HuH-7 (cell line): ENCODE results near the gene KRT71.

ENCODE experiments used
- DNase-seq: peaks from one replicate; pipeline ENCODE4 v3.0.0; 2011; ENCODE audit warnings: low spot score

KRT71 gene

DNA sequence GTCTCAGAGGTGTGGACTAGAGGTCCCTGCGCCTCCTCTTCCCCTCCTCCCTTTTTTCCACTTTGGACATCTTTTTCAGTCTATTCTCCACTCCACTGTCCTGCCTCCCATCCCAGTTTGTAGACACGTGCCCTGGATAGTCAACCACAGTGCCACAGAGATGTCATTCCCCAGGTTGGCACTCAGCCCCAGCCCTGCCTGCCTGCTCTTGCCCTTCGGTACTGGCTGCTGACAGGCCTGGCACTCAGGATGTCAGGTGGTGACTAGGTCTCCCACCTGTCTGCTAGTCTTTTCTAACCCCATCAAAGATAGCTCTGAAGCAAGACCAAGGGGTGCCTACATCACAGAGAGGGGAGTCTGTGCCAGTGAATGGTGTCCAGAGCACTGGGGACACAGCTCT, 15.8 kb downstream of the KRT71 start:
- DNase-seq: no peak

DNA sequence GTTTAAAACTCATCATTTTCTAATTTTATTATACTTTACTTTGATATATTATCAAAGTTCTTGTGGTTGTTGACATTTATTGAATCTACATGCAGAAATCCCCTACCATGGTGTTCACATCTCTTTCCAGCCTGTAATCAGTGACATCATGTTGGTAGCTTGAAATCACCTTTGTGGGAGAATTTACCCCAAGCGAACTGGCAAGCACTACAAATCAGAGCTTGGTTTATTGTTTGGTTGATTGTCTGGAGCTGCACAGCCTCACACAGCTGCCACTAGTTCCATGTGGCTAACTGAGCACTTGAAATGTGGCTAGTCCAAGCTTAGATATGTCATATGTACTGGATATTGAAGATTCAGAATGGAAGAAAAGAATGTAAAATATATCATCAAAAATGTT, 17.4 kb downstream of the KRT71 start:
- DNase-seq: no peak

DNA sequence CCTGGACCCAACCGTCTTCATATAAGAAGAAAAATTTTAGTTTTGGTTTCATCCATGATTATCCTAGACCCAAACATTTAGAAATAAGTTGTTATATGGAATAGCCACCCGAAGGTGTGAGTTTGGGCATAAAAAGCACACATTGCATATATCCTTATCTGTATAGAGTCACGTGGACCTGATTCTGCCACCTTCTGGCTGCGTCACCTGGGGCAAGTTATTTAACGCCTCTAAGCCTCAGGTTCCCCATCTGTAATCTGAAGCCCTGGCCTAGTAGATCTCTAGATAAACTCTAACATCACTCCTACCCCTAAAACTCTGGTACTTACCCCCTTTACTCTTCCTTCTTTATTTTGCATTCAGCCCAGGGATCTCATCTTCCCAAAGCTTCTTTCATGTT, 18.5 kb downstream of the KRT71 start:
- no peak for DNase-seq

DNA sequence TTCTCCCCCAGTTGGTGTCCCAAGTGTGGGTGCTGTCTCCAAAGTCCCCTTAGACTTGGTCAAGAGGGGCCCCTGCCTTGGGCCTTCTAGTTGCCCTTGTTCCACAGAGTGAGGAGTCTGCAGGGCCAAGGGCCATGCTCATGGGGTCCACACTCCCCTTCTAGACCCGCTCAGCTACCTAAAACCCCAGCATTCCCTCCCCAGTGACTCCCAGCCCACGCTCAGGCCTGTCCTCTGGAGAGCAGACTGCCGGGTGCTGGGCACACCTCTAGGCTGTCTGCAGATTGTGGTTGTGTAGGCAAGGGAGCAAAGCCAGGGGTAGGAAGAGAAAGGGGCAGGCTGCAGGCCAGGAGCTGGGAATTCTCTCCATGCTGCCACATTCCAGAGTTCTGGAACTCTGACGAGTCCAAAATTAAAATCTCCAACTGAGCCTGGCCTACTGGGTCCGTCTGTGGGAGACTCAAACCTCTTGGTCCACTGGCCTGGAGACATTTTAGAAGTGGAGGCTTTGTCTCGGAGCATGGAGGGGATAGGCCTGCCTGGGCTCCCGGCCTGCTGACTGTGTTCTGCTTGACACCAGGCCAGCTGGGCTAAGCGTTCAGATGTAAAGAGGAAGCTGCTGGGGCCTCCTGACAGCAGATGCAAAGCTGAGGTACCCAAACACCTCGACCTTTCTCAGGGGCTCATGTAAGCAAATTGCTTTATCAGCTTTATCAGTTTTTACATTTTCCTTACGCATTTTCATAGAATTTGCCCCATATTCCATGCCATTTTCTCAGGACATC, 19.1 kb downstream of the KRT71 start:
- DNase-seq: no peak

DNA sequence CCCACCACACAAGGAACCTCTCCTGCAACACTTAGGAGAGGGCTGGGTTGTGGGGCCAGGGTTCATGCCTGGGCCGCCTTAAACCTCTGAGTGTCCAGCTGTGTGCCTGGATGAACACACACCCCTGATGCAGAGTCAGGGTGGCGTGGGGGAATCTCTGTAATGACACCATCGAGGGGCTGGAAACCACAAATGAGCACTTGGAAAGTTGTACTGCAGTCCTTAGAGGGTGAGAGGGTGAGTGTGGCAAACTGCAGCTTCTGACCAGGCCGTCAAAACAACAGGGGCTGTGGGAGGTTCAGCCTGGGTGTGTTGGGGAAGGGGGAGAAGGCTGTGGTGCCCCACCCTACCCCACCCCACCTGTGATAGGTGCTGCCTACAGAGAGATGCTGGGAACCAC, 20.3 kb downstream of the KRT71 start:
- DNase-seq: no peak

DNA sequence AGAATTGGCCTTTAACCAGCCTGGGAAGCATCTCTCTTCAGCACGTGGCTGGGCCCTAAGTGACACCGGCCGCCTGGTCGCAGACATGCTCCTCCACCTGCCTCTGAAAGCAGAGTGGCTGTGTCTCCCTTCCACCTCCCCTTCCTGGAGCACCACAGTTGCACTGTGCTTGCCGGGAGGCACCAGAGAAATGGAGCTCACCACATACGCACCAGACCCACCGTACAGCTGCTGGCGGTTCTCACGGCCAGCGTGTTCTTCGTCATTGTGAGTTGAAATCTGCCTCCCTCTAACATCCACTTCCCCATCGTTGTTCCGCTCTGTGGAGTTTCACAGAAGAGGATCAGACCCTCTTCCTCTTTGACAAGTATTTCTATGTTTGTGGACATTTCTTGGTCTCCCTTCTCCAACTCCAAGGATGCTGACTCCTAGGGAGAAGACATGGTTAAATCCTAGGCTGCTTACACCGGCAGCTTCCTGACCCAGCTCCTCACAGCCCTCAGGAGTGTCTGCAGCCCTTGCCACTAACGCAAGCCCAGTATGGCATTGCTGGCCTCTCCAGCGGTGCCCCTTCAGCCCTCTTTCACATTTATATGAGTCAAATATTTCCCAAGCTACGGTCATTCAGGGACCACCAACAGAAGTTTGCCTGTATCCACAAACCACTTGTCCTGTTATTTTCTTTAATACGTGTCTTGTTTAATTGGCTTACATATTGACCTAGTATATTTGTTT, 21.2 kb downstream of the KRT71 start:
- no peak for DNase-seq

DNA sequence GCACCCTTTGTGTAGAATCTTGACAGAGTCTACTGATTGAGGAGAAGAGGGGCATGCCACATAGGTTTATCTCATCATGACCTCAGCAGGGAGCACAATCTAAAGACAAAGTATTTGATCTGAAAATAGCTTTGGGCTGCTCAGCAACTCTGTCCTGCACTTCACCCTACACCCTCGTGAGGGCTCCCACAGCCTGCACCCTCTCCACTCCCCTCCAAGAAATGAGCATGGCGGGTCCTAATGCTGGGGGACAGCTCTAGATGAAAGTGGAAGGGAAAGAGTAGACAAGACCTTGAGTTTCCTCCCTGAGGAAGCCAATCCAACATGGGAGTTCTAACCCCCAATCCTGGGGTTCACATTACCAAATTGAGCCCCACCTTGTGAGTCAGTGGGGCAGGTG, 22.0 kb downstream of the KRT71 start:
- DNase-seq: no peak

DNA sequence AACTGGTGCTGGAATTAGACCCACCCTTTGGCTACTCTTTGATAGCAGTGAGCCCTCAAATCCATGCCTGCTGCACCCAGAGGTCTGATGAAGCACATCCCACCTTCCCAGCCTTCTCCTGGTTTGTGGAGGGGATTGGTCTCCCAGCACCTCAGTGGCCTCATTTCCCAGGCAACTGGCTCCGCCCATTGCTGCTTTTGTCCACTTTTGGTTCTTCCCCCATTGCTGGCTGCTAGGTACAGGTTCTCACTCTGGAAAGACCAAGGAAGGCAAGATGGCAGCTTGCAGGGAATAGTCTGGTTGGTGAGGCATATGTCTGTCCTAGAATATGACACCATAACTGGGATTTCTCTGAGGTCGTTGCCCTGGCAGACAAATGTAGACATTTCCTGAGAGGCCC, 22.6 kb downstream of the KRT71 start:
- no peak for DNase-seq

DNA sequence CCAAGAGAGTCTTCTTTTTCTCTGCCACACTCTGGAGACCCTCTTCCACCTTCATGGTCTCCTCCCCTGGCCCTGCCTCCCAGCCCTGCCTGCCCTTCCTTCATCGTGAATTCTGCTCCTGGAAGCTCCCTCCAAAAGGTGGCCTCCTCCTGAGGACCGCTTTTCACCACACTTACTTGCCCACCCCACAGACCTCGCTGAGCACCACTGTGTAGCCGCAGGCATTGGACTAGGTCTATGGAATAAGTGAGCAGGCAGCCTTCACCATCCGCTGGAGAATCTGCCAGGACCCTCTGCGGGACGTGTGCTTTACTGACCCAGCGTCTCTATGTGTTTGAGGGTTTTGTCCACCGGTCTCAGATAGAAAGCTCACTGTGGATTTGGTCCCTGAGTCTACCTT, 23.1 kb downstream of the KRT71 start:
- DNase-seq: no peak

DNA sequence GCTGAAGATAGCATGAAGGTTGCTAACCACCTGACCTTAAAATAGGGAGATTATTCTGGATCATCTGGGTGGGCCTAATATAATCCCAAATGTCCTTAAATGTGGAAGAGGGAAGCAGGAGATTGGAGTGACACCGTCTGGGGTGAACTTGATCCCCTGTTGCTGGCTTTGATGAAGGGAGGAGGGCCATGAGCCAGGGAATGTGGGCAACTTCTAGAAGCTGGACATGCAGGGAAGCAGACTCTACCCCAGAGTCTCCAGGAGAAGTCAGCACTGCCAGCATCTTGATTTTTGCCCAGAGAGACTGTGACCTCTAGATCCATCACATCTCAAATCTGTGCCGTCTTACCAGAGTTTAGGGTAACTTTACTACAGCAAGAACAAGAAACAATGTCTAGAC, 23.5 kb downstream of the KRT71 start:
- no peak for DNase-seq

DNA sequence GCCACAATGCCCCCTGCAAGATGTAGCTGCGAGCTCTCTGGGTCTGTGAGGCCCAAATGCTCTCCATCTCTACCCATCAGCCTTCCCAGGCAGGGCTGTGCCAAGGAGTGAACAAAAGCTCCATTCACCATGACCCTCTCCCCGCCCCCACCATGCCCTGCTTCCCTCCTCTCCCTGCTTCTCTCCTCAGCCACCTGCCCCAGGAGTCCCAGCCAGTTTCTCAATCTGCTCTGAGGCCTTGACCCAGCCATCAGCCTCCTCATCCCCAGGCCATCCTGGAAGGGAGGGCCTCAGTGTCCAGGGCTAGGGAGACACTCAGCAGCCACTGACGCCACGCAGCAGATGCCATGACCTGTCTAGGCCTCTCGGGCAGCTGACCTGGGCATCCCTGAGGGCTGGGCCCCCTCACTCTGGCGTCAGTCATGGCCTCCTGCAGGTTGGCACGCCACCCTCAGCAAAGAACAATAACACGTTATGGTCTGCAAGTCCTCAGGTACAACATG, 24.3 kb downstream of the KRT71 start:
- DNase-seq: no peak

DNA sequence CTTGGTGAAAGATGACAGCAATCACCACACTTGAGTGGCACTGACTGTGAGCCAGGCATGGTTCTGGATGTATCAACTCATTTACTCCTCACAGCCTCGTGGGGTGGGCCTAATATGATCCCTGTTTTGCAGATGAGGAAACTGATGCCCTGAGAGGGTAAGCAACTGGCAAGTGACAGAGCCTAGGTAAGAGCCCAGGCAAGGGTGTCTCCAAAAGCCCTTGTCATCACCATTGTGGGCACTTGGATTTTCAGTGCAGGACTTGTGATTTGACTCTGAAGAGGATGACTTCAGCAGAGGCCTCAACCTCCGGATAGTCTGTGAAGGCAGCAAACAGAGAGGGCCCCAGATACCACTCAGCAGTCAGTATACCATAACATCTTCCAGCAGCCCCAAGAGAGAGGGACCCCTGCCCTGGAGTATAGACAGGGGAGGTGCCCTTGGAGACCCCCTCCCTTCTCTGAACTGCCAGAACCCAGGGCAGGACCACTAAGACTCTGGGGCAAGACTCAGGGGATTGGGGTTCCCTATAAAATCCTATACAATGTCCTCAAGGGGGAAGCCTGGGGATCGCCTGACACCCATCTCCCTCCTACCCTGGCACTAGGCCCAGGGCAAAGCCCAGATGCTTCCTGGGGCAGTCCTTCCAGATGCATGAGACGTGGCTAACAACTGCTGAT, 25.7 kb downstream of the KRT71 start:
- DNase-seq: no peak

DNA sequence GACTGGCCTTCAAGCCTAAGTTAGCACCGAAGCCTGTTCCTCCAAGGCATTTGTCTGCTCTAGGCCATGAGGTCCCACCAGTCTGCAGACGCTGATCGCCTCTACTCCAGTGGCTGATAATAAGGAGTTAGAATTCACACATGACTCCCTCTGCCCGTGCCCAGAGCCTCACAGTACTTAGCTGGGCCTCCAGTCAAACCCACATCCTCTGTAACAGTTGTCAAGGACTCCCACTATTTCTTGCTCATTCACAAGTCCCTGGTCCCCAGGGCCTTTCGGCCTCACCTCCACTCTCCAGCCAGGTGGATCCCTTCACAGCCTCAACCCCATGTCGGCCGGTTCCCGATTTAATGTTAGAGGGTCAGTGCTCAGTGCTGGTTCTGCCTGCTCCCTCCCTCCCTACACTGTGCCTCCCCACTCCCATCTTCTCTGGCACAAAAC, 26.4 kb downstream of the KRT71 start:
- DNase-seq: no peak

DNA sequence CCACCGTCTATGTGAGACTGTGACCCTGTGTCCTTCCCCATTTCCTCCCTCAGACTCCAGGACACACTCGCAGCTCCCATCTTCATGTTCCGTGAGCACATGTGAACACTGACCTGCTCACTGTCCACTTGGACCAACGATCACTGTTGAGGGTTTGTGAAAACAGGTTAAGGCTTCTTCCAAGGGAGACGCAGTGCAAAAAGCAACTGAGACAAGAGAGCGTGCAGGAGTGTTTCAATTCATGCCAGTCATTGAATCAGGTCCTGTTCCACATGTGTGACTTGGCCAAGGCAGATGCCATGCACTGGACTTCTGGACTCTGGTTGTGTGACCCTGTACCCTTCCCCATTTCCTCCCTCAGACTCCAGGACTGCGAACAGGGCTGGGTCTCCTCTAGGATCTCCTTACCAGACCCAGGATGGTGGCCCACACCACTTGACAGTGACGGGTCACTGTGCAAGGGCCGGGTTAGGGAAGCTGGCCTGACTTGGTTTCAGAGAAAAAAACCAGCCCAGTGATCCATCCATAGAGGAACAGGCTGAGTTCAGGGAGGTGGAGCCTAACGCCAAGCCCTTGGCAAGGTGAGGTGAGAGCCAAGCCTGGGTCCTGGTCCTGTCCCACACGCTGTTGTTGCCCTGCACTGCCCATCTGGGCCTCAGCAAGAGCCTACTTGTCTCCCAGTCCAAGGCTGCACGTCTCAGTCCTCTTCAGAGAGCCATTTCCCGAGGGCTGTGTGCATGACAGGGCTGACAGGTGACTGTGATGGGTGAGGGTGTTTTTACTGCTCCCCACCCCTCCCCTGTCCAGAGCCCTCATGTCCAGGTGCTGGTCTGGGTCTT, 27.1 kb downstream of the KRT71 start:
- DNase-seq: no peak

DNA sequence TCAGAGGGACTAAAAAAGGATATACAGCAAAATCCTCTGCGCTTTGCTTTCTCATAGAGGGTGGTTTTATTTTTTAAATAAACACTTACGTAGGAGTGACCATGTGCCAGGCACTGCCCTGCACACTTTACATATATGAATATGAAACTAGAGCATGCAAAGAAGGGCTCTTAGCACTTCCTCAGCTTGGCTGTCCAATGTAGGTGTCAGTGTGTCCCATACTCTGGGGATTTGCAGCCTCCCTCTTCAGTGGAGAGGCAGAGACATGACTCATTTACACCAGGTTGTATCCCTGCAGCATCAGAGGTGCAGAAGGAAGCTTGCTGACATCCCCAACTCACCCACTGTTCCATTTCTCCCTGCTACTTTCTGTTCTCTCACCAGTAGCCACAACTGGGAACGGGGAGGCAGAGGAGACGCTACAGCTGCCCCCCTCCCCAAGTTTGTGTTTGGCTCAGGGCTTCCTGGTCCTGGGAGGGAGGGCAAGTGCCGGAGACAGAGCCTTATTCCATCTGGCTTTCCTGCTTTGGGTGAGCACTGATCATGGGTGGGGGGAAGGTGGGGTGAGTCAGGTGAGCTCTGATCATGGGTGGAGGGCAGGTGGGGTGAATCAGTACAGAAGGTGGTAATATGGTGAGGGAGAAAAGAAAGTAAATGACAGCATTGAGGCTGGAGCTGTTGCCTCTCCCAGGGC, 27.9 kb downstream of the KRT71 start:
- no peak for DNase-seq

DNA sequence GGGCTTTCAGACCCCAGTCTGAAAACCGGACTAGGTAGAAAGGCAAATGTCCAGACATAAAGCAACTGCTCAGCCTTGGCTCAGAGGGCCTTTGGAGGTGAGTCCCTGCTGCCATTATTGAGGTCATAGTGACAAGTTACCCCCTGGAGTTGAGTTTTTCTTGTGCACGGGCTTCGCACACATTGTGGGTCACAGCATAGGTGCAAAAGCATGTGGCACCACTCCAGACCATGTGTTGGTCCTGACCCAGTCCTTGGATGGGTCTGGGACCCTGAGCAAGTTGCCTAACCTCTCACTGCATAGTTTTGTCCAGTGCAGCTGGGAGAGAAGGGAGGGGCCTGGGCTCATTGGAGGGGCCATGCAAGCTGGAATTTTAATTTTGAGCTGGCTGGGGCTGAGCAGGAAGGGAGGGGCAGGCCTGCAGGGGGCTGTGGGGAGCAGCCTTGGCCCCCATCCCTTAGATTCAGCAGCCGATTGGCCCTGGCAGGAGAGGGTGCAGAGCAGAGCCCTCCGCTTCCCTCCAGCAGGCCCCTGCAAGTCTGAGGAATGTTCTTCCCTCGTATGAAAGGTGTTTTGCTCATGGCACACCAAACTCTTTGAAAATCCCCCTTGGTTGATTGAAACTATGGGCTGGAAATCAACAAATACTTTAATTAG, 28.6 kb downstream of the KRT71 start:
- no peak for DNase-seq

DNA sequence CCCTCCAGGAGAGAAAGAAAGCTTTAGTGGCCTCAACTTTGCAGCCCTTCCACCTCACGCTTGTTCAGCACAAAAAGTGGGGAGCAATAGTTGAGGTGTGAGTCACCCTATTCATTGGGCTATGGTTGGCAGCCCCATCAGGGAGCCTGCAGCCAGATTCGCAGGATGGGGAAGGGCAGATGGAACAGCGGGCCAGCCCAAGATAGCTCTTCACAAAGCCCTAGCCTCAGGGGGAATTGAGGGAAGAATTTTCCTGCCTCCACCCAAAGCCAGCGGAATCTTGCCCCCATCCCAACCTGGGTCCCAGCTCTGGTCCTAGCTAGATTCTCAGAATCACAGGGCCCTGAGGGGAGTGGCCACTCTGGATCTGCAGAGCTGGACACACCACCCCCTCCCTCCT, 29.1 kb downstream of the KRT71 start:
- no peak for DNase-seq

DNA sequence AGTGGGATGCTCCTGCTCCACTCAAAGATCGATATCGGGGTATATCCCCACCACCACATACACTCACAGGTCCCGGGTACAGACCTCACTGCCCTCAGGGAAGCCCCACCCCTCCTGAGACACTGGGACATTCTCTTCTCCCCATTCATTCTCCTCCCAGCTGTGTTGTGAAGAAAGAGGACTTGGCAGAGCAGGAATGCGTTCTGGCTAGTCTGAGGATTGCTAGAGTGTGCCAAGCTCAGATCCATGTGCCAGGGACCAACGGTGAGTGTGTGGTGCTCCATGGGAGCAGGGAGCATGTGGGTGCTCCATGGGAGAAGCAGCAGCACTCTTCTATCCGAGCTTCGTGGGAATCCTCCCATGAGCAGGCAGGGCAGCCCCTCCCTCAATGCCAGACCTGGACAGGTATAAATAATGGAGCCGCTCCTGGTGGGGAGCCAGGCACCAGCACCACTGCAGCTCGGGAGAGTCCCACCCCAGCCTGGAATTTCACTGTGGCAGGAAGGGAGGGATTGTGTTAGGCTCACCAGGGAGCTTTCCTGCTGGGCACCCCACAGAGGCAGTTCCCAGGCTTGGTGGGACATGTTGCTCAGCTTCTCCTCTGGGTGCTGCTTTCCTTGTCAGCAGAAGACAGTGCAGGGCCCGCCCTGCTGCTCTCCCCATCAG, 30.5 kb downstream of the KRT71 start:
- DNase-seq: no peak

DNA sequence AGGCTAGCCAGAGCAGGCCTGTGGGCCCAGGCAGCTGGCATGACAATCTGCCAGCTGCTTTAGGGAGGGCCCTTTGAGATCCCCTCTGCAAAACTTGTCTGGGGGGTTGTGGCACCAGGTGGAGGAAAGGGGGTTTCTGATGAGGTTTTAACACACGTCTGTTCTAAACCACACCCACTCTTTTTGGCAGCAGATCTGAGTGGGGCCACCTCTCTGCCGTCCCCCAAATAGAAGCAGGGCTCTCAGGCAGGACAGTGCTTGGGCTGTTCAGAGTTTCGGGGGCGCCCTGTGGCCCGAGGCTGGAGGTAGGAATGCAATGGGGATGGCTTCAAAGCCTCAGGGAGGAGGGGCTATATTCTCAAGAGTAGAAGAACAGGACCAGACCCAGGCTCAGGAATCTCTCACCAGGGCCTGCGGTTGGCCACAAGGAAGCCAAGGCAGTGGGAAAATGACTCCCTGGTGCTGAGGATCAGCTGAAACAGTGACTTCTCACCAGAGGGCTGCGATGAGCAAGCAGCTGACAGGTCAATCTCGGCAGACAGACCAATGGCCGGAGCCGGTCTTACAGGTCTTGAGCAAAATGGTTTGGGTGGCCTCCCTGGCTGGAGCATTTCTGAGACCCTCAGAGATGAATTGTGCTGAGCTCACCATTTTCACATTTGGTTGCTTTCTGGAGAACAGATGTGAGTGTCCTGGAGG, 31.2 kb downstream of the KRT71 start:
- no peak for DNase-seq

DNA sequence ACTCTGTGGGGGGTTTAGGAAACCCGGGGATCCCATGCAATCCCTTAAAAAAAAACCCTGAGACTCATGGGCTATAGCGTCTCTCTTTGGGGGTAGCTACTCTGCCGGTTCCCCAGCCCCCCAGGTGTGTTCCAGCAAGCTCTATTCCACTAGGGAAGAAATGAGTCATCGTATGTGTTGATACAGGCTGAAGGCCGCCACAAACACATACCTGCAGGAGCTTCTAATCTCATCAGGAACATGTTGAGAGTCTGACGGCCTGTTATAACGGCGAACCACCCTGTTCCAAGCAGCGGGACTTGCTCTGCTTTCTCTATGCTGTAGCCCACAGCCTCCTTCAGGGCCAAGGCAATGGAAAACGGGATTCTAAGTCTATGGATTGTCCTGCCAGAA, 31.8 kb downstream of the KRT71 start:
- no peak for DNase-seq
